OCI-LY7 (cell line): ENCODE measurements around the gene ANKRD10.

Source experiments
- CTCF ChIP-seq: fragments of 200-600 bp; sonication (generic); conservative IDR thresholded peaks from 2 replicates; pipeline ENCODE4 v1.5.1; 2014; ENCODE audit warnings: mild to moderate bottlenecking, antibody characterized with exemption, low read length, moderate library complexity, mixed read lengths
- EZH2phosphoT487 ChIP-seq: fragments of 200-600 bp; sonication (generic); IDR thresholded peaks from 2 replicates; pipeline ENCODE4 v1.6.1; 2018; ENCODE audit warnings: low read depth, borderline replicate concordance, mild to moderate bottlenecking, mixed run types, antibody characterized with exemption, low read length, moderate library complexity, mixed read lengths

- TF ChIP-seq CTCF (no peak), EZH2phosphoT487 (no peak)
Measured at GRCh38 chr13:110876609-110877008, 38.3 kb downstream of the ANKRD10 start.
